ENCODE data around the gene GRM1.

Gene GRM1

GRCh38 chr6:146364816-146365594 lies 336.1 kb downstream of the GRM1 start:
- DNase-seq (ENCODE audit: low read depth in 1 of 2, low spot score in 1 of 2), result no peak

DNA sequence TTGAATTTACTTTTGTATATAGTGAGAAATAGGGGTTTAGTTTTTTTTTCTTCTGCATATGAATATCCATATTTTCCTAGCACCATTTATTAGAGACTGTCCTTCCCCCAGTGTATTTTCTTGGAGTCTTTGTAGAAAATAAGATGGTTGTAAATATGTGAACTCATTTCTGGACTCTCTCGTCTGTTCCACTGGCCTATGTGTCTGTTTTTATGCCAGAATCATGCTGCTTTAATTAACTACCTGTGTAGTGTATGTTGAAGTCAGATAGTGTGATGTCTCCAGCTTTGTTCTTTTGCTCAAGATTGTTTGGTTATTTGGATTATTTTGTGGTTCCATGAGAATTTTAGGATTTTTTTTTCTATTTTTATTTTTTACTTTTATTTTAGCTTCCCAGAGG lies 338.2 kb downstream of the GRM1 start:
- no peak for DNase-seq (ENCODE audit: low read depth in 1 of 2, low spot score in 1 of 2)

DNA sequence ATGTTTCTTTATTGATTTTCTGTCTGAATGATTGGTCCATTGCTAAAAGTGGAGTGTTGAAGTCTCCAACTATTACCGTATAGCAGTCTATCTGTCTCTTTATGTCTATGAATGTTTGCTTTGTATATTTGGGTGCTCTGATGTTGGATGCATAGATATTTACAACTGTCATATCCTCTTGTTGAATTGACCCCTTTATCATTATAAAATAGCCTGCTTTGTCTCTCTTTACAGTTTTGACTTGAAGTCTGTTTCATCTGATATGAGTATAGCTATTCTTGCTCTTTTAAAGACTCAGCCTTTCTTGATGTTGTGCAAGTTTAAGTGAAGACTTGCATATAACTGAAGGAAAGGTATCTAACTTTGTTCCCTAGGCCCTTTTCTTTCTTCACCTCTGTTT lies 341.0 kb downstream of the GRM1 start:
- DNase-seq (ENCODE audit: low read depth in 1 of 2, low spot score in 1 of 2), result no peak

GRCh38 chr6:146381486-146381885 lies 352.6 kb downstream of the GRM1 start:
- no peak for DNase-seq (ENCODE audit: low read depth in 1 of 2, low spot score in 1 of 2)

DNA sequence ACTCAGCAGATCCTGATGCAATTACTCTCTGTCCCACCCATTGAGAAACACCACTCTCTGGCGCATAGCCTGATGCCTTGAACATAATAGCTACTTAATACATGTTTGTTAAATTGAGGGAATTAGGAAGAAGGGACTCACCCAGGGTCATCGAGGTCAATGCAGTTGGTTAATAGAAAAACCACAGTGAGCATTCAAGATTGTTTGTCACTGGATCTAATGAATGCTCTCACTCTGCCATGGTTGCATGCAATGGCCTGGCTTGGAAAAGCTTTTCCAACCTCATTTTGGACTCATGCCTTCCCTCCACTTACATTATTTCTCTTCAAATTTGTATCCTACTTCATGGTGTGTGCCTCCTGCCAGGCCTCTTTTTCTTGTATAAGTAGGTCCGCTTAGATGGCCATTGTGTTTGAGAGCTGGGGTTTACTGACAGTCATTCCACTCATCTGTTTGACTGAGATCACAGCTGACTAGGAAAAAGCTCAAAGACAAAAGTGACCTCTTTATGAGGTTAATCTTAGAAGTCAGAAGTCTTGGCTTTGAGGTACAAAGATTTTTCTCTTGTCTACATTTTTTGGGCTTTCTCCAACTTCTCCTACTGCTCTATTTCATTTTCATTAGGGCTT lies 360.0 kb downstream of the GRM1 start:
- no peak for DNase-seq (ENCODE audit: low read depth in 1 of 2, low spot score in 1 of 2)

- DNase-seq (ENCODE audit: low read depth in 1 of 2, low spot score in 1 of 2), result no peak
Observed at GRCh38 chr6:146389740-146390139, 360.9 kb downstream of the GRM1 start.

GRCh38 chr6:146397638-146398037 lies 368.8 kb downstream of the GRM1 start:
- no peak for DNase-seq (ENCODE audit: low read depth in 1 of 2, low spot score in 1 of 2)

- DNase-seq (ENCODE audit: low read depth in 1 of 2, low spot score in 1 of 2), result no peak
Observed at GRCh38 chr6:146402476-146402875, 373.6 kb downstream of the GRM1 start.

DNA sequence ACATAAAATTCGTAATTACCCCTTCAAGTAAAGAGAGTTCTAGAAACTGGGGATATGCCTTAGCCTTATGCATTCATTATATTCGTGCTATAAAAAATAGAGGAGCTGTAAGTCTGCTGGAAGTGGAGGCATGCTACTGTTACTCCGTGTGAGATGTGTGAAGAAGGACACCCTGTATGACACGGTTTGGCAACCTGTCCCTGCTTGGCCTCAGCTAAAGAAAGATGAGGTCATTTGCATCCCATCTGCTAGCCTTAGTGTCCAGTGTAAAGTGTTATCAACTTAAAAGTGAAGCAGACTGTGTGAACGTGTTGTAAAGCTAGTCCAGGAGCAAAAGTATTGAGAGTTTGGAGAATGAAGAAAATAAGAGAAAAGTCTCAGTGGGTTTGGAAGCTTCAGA lies 379.7 kb downstream of the GRM1 start:
- no peak for DNase-seq (ENCODE audit: low read depth in 1 of 2, low spot score in 1 of 2)

DNA sequence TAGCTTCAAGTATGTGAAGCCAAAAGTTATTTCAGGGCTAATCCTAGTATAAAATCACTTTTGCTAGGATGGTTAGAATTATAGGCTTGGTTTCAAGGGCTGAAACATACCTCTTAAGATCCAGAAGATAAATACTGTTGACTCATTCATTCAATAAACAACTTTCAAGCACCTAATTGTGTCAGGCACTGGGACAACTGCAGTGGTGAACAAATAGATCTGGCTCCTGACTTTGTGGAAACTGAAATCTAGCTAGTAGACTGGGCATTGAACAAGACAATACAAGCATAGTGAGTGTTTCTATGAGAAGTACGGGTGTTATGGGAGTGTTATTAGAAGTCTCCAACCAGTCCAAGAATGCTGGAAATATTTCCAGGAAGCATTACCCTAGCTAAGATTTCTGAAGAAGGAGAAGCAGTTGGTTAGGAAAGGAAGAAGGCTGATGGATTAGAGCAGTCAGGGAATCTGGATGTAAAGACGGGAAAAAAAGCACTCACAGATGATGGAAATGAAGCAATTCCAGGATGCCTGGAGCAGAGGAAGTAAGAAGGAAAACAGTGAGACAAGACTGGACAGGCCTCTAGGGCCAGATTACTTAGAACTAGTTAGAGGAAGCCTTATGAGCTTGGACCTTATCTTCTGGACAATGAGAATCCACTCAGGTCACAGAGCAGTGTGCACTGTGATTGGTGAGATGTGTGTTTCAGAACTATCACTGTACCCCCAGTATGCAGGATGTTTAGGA lies 382.2 kb downstream of the GRM1 start:
- no peak for DNase-seq (ENCODE audit: low read depth in 1 of 2, low spot score in 1 of 2)

DNA sequence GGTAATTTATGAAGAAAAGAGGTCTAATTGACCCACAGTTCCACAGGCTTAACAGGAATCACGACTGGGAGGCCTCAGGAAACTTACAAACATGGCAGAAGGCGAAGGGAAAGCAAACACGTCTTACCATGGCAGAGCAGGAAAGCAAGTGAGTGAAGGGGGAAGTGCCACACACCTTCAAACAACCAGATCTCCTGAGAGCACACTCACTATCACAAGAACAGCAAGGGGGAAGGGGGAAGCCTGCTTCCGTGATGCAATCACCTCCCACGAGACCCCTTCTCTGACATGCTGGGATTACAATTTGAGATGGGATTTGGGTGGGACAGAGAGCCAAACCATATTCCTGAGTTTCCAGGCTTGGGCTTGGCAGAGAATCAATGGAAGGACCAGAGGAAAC lies 390.7 kb downstream of the GRM1 start:
- no peak for DNase-seq (ENCODE audit: low read depth in 1 of 2, low spot score in 1 of 2)

DNA sequence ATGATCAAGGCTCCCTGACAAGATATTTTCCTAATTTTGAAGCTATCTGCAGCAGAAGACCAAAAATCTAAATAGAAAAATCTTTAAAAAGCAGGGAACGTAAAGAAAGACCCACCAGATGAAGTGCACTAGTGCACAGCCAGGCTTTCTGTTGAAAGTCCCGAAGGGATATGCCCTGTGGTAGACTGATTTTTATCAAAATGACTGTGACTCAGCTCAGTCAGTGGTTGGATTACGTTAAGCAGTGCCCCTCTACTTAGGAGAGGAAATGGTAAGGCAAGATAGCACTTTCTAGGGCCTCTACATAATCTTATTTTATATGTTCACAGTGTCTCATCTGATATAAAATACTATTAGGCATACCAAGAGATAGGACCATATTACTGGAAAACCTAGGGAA lies 391.4 kb downstream of the GRM1 start:
- no peak for DNase-seq (ENCODE audit: low read depth in 1 of 2, low spot score in 1 of 2)

GRCh38 chr6:146422789-146423375 lies 394.0 kb downstream of the GRM1 start:
- DNase-seq (ENCODE audit: low read depth in 1 of 2, low spot score in 1 of 2), result no peak

DNA sequence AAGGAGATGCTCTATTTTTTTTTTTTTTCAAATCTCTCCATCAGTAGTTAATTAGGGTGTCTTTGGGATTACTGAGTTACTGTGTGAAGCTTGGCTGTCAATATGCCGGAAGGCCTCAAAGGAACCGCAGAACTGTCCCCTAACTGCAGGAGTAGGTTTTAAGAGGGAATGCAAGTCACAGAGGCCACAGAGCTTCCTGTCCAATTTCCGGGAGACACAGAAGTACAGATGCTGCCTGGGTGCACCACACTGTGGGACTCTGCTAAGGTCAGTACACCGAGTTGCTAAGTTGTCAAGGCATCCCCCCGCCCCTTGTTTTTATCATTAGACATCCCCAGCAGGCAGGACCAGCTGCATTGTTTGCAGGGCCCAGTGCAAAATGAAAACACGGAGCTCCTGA lies 394.6 kb downstream of the GRM1 start:
- DNase-seq (ENCODE audit: low read depth in 1 of 2, low spot score in 1 of 2), result no peak

DNA sequence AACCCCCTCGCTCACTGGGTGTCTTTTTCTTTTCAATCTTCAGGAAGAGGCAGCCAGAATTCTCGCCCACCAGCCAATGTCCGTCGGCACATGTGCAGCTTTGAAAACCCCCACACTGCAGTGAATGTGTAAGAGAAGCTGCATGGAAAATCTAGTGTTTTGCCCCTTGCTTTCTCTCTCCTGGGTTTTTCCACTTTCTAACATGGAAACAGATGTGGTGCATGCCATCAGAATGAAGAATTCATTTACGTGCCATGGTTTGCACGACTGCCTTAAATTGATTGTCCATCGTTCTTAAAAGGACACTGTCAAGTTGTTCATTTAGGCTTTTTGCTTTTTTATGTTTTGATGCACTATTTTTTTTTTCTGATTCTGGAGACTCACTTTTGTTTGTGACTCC lies 397.7 kb downstream of the GRM1 start:
- DNase-seq (ENCODE audit: low read depth in 1 of 2, low spot score in 1 of 2), result no peak

DNA sequence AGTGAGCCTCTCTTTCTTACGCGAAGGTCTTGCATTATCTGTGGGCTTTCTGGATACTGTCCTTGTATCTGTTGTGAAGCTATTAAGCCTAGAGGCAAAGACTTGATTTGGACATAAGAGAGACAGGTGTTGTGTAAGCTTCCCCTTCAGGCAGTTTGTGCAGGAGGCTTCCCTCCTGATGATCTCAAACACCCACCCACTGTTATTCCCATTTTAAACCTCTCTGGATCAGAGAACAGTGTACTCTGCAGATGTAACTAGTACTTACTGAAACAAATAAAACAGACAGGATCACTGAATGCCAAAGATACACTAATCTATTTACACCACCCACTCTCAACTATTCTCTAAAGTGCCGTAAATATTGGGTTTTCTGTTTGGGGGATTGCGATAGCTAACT lies 401.0 kb downstream of the GRM1 start:
- no peak for DNase-seq (ENCODE audit: low read depth in 1 of 2, low spot score in 1 of 2)

DNA sequence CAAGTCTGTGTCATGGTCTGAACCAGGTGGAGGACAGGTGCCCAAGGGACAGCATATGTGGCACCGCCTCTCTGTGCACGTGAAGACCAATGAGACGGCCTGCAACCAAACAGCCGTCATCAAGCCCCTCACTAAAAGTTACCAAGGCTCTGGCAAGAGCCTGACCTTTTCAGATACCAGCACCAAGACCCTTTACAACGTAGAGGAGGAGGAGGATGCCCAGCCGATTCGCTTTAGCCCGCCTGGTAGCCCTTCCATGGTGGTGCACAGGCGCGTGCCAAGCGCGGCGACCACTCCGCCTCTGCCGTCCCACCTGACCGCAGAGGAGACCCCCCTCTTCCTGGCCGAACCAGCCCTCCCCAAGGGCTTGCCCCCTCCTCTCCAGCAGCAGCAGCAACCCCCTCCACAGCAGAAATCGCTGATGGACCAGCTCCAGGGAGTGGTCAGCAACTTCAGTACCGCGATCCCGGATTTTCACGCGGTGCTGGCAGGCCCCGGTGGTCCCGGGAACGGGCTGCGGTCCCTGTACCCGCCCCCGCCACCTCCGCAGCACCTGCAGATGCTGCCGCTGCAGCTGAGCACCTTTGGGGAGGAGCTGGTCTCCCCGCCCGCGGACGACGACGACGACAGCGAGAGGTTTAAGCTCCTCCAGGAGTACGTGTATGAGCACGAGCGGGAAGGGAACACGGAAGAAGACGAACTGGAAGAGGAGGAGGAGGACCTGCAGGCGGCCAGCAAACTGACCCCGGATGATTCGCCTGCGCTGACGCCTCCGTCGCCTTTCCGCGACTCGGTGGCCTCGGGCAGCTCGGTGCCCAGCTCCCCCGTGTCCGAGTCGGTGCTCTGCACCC lies 405.2 kb downstream of the GRM1 start:
- no peak for DNase-seq (ENCODE audit: low read depth in 1 of 2, low spot score in 1 of 2)

DNA sequence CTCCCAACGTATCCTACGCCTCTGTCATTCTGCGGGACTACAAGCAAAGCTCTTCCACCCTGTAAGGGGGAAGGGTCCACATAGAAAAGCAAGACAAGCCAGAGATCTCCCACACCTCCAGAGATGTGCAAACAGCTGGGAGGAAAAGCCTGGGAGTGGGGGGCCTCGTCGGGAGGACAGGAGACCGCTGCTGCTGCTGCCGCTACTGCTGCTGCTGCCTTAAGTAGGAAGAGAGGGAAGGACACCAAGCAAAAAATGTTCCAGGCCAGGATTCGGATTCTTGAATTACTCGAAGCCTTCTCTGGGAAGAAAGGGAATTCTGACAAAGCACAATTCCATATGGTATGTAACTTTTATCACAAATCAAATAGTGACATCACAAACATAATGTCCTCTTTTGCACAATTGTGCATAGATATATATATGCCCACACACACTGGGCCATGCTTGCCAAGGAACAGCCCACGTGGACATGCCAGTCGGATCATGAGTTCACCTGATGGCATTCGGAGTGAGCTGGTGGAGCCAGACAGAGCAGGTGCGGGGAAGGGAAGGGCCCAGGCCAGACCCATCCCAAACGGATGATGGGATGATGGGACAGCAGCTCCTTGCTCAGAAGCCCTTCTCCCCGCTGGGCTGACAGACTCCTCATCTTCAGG lies 406.0 kb downstream of the GRM1 start:
- DNase-seq (ENCODE audit: low read depth in 1 of 2, low spot score in 1 of 2), result no peak

- no peak for DNase-seq (ENCODE audit: low read depth in 1 of 2, low spot score in 1 of 2)
Observed at GRCh38 chr6:146441907-146442306, 413.0 kb downstream of the GRM1 start.

DNA sequence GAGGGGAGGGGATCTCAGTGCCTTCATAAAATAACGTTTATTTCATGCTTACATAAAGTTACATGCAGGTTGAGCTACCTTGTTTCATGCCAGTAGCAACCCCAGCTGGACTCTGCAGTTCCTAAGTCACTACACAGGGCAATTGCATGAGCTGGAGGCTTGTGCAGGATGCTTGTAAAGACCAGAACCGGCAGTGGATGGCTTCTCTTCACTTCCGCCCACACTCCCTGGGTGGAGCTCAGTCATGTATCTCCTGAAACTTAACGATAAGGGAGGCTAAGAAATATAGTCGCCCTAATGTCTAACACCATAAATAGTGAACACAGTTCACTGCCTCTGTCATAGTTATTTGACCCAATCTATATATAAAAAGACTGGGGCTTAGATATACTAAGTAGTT lies 415.3 kb downstream of the GRM1 start:
- no peak for DNase-seq (ENCODE audit: low read depth in 1 of 2, low spot score in 1 of 2)
